GM21825 (cell line): ENCODE data around the gene KIF19.
"Not testable (repeated sequence)": the region's sequence is repeated elsewhere in the genome, so short reads cannot be mapped to it uniquely, and the experiment has no call there.

Source experiments
- ATAC-seq: cut with Tn5 transposase; IDR thresholded peaks from one replicate; pipeline ENCODE4 v1.9.1; 2021; ENCODE audit warnings: mild to moderate bottlenecking, moderate library complexity; ENCODE audit not compliant: unreplicated experiment

KIF19 gene, protein sequence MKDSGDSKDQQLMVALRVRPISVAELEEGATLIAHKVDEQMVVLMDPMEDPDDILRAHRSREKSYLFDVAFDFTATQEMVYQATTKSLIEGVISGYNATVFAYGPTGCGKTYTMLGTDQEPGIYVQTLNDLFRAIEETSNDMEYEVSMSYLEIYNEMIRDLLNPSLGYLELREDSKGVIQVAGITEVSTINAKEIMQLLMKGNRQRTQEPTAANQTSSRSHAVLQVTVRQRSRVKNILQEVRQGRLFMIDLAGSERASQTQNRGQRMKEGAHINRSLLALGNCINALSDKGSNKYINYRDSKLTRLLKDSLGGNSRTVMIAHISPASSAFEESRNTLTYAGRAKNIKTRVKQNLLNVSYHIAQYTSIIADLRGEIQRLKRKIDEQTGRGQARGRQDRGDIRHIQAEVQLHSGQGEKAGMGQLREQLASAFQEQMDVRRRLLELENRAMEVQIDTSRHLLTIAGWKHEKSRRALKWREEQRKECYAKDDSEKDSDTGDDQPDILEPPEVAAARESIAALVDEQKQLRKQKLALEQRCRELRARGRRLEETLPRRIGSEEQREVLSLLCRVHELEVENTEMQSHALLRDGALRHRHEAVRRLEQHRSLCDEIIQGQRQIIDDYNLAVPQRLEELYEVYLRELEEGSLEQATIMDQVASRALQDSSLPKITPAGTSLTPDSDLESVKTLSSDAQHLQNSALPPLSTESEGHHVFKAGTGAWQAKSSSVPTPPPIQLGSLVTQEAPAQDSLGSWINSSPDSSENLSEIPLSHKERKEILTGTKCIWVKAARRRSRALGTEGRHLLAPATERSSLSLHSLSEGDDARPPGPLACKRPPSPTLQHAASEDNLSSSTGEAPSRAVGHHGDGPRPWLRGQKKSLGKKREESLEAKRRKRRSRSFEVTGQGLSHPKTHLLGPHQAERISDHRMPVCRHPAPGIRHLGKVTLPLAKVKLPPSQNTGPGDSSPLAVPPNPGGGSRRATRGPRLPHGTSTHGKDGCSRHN

DNA sequence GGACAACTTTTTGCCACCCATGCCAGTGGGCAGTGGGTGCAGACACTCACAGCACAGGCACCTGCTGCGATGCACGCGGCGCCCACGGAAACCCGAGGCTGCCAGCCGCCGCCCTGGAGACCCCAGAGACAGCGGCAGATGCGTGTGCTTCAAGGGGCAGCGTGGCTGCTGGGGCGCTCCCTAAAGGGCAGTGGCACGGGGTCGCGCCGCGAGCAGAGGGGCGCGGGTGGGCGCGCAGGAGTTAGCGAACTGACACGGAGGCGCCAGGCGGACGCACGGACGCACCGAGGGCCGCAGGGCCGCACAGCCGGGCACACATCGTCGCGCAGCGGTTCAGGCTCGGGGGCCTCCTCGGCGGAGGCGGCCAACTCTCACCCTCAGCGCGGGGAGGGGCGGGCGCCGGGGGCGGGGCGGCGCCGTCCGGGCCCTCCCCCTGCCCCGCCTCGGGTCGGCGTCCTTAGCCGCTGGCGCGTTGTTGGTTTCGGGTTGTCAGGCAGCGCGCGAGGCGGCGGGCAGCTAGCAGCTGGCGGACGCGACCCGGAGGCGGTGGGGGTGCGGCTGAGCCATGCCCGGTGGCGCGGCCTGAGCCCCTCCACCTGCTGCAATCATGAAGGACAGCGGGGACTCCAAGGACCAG is at the start of gene KIF19:
Gene KIF19, plus strand, starts transcription at position 484 of the 637 bp plus-strand sequence. Its CDS starts 124 bp downstream, at position 608.
- ATAC-seq = peak; percentile 71

DNA sequence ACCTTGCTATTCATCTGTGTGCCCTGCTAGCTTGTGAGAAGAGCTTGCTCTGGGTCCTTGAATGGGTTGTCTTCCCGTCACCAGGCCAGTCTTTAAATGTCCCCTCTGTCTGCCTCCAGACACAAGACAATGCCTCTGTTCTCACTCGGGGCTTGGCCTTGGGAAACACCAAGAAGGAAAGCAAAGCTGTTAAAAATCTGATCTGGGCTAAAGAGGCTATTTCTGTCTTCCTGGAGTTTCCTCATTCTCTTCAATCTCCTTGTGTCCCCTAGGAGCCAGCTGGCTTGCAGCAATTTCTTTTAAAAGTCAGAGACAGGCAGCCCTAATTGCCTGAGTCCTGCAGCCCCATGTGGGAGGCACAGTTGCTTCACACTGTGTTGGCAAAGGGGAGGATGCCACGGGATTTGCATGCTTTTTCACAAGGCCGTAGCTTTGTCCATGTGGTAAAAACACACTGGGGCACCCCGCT is 49.5 kb upstream of the KIF19 start:
- no peak for ATAC-seq

DNA sequence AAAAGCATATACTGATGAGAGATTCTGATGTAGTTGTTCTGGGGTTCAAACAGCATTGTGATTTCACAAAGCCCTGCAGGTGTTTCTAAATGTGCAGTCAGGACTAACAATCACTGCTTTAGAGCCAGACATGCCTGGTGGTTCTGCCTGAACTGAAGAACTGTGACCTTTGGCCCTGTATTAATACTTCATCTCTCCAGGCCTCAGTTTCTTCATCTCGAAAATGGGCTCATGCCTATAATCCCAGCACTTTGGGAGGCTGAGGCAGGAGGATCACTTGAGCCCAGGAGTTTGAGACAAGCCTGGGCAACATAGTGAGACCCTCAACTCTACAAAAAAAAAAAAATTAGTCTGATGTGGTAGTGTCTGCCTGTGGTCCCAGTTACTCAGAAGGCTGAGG is 48.1 kb upstream of the KIF19 start:
- no peak for ATAC-seq

DNA sequence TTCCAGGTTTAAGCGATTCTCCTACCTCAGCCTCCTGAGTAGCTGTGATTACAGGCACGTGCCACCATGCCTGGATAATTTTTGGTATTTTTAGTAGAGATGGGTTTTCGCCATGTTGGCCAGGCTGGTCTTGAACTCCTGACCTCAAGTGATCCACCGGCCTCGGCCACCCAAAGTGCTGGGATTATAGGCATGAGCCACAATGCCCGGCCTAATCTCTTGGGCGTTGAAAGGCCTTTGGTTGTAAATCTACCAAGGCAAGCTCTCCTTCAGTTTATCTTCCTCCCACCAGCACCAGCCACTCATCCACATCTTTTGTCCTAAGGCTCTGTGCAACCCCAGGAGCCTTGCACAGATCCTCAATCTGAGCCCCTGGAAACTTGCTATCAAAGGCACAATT is 46.4 kb upstream of the KIF19 start:
- ATAC-seq = not testable (repeated sequence)

DNA sequence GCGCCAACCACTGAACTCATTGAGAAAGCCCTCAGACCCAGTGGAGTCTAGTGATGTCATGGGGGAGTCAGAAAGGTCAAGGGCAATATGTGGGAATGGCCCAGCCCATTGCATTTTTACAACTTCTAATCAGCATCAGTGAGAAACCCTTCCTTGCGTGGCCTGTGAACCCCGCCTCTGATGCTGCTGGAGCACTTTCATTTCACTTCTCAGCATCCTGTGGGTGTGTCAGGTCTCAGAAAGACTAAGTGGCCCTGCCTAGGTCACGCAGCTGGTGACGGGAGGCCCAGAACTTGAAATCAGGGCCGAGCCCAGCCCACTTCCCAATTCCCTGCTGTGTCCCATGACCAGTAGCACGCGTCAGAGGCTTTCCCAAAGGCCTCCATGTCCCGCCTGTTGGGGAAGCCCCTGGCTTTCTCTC is 45.9 kb upstream of the KIF19 start:
- peak; percentile 48 for ATAC-seq

DNA sequence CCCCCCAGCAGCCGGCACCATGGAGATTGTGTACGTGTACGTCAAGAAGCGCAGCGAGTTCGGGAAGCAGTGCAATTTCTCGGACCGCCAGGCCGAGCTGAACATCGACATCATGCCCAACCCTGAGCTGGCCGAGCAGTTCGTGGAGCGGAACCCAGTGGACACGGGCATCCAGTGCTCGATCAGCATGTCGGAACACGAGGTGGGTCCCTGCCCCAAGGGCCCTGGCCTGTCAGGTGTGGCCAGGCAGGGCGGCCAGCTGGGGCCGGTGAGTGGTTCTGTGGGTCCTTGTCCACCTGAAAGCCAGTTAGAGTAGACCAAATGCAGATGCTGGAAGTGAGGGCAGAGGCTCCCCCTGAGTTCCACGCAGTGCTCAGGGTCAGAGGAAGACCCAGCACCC is 44.2 kb upstream of the KIF19 start:
- no peak for ATAC-seq

DNA sequence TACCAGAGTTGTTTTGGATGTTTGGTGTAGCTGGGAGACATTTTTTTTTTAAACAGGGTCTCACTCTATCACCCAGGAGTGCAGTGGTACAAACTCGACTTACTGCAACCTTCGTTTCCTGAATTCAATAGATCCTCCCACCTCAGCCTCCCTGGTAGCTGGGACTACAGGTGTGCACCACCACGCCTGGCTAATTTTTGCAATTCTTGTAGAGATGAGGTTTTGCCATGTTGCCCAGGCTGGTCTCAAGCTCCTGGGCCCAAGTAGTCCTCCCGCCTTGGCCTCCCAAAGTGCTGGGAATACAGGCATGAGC is 43.8 kb upstream of the KIF19 start:
- ATAC-seq = not testable (repeated sequence)

DNA sequence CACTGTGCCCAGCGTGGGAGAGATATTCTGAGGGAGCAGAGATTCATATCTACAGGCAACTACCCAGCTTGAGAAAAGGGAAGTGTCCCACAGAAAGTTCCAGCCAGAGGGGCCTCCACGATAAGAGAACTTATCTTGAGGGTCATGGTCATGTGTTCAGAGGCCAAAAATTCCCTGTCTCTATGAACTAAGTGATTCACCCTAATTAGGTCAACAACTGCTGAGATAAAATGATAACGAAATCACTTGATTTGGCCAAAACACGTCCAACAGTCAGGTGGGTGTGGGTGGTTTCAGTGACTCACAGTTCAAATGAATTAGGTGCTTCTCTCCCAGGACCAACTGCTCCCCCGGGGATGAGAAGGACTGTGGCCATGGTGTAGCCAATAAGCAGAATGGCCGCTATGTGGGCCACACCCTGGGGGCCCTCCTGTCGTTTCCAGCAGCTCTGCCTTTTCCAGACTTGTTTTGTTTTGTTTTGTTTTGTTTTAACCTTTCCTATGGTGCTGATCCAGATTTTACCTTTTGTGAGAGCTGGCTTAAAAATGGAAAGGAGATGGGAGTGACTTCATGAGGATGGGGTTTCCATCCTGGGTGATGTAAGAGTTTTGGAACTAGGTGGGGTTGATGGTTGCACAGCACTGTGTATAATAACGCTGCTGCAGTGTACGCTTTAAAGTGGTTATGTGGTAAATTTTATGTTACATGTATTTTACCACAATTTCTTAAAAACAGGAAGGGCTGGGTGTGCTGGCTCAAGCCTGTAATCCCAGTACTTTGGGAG is 43.2 kb upstream of the KIF19 start:
- no peak for ATAC-seq

DNA sequence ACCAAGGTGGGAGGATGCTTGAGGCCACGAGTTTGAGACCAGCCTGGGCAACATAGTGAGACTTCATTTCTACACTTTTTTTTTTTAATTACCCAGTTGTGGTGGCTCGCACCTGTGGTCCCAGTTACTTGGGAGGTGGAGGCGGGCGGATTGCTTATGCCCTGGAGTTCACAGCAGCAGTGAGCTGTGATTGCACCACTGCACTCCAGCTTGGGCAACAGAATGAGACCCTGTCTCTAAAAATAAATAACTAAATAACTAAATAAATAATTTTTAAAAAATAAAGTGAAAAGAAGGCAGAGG is 42.7 kb upstream of the KIF19 start:
- ATAC-seq = no peak

DNA sequence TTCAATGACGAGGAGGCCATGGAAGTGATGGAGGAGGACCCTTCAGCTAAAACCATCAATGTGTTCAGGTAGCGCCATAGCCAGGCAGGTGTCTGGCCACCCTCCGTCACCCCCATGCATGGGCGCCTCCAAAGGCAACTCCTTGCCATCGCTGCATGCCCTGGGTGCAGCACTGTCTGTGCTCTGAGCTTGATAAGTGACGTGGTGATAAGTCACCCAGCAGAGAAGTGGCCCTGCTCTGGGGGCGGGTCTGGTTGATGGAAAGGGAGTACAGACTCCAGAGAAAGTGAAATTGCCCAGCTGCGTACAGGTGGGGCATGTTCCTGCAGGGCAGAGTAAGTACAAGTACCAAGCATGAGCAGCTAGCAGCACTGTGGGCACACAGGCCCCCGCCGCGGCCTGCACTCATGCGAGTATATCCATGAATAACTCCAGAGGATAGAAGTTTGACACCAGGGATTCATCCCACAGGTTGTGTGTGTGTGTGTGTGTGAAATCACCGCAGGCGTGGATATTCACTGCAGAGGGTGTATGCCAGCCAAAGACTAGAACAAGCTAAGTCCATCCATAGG is 38.9 kb upstream of the KIF19 start:
- ATAC-seq = no peak

DNA sequence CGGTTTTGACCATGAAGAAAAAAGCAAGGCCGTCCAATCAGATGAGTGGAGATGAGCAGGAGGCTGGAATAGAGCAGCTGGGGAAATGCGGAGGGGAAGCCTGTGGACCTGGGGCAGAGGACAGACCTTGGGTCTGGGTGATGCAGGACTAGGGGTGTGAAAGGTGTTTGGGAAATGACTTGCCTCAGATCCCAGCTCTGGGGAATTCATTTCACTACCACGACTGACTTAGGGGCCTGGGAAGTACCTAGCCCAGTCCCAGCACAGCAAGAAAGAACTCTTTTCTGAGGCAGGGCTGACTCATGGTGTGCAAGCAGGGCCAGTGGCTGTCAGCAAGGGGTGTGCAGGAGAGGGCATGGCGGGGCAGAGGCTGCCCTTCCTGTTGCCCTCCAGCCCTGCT is 37.2 kb upstream of the KIF19 start:
- peak; percentile 68 for ATAC-seq

DNA sequence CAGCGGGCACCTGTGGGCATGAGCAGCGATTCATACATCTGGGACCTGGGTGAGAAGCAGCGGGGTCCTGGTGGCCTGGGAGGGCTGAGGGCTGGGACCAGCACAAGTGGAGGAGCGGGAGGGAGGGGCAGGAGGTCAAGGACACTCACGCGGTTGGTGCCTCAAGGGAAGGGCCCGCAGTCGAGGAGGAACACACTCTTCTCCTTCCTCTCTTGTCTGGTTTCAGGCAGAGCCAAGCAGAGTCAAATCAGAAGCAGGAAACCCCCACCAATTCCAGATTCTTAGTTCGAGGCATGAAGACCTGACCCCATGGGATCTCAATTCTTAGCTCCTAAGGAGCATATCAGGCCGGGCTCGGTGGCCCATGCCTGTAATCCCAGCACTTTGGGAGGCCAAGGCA is 36.3 kb upstream of the KIF19 start:
- ATAC-seq = no peak

DNA sequence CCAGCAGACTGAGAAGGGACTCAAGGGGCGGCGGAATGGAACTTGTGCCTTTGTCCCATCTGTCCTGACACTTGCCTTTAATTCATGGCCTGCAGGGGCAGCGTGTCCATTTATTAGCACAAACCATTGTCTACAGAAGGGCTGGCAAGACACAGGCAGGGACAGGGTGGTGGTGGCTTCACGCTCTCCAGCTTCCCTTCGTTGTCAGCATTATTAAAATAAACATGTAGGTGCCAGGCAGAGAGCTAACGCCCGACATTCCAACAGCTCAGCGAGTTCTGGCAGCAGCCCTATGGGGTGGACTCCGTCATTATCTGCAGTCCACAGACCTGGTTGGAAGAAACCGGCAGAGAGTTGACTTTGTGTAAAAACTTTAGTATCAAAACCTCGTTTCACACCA is 35.7 kb upstream of the KIF19 start:
- no peak for ATAC-seq

DNA sequence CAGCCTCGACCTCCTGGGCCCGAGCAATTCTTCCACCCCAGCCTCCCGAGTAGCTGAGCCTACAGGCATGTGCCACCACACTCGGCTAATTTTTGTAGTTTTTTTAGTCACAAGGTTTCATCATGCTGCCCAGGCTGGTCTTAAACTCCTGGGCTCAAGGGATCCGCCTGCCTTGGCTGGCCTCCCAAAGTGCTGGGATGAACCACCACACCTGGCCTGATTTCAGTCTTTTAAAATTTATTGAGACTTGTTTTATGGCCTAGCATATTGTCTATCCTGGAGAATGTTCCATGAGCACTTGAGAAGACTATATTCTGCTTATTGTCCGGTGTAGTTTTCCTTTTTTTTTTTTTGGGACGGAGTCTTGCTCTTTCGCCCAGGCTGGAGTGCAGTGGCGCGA is 33.5 kb upstream of the KIF19 start:
- no peak for ATAC-seq

DNA sequence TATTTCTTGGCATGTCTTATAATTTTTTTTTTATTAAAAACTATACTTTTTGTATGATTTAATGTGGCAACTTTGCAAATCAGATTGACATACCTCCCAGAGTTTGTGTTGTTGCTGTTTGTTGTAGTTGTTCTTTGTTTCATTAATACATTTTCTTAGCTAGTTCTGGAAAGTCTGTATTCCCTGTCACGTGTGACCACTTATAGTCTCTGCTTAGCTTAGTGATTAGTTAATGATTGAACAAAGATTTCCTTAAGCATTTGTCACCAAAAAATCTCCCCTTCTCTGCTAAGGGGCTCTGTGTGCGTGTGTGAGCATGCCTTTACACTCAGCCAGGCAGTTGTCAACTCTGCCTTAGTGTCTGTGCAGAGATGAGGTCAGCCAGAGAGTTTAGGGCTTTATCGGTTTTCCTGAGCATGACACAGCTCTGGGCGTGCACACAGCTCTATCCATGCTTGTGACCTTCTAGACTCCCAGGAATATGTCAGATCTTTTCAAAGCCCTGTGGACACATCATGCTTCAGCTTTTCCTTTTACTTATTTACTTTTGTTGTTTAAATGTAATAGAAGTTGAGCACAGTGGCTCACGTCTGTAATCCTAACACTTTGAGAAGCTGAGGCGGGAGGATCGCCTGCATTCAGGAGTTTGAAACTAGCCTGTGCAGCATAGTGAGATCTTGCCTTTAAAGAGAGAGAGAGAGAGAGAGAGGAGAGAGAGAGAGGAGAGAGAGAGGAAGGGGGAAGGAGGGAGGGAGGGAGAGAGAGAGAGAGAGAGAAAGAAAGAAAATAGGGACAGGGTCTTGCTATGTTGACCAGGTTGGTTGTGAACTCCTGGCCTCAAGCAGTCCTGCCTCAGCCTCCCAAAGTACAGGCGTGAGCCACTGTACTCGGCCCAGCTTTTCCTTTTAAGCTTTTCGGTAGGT is 30.1 kb upstream of the KIF19 start:
- ATAC-seq = no peak

DNA sequence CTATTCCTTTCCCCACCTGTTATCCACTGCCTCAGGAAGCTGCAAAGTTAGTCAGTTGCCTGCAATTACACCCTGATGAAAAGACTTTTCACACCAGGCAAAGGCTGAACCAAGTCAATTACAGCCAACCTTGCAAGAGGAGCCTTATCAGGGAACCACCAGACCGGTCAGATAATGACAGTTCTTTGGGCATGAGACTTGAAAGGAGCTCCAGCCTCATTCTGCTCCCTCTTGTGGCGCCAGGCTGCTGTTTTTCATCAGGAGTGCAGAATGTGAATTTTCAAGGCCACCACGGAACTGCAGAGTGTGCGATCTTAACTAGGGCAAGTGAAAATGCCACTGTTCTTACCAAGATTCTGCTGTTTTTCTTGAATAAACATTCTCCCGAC is 29.5 kb upstream of the KIF19 start:
- ATAC-seq = no peak

DNA sequence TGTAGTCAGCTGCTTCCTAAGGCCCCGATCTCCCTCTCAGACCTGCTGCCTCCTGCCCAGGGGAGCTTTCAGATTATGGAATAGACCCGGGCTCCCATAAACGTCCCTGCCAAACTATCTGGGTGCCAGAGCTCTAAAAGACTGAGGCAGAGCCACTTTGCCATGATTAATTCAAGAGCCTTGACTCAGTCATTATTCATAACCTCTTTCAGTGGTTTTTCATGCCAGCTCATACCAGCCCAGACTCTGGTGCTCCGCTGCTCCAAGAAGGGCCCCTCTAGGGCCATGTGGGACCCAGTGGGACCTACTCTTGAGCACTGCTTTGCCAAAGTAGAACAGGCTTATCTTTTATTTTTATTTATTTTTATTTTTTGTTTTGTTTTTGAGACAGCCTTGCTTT is 28.1 kb upstream of the KIF19 start:
- no peak for ATAC-seq

DNA sequence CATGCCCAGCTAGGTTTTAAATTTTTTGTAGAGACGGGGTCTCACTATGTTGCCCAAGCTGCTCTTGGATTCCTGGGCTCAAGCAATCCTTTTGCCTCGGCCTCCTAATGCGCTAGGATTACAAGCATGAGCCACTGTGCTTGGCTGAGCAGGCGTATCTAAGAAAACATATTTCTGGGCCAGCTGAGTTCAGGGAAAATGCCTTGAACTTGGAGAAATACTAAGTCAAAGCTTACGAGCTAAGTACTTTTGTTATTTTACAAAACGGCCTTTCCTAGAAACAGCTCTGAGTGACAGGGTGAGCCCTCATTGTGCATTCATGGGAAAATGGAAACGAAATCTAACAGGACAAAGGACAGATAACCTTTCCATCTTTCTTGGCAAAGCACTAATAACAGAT is 27.2 kb upstream of the KIF19 start:
- ATAC-seq = no peak

DNA sequence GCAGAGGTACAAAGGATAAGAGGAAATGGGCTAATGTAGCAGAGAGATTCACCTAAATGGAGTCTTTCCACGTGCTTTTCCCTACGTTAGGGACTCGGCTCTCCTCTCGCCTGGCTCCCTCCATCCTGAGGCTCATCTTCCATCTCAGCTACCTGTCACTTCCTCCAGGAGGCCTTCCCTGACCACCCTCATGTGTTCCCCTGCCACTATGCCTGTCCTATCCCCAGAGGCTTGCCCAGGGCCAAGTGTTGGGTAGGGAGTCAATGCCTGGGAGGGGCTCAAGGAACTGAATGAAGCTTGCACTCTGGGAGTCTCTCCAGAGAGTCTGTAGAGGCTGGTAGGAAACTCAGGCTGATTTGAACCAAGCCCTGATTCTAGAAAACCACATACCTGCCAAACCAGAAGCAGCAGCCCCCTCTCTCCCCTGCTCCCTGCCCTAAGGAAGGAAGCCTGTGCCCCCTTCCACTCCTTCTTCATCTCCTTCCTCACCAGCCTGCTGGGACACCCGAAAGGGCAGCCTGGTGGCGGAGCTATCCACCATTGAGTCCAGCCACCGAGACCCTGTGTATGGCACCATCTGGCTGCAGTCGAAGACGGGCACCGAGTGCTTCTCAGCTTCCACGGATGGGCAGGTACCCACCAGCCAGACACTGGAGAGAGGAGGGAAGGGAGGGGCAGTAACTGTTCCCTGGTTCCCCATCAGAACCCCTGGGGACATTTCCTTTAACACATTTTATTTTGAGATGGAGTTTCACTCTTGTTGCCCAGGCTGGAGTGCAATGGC is 26.6 kb upstream of the KIF19 start:
- no peak for ATAC-seq
